Liver (tissue), 3 donors: Measurements from ENCODE around the gene FRMD4A.

Experiments
- CTCF ChIP-seq: fragments of 150-350 bp; IDR thresholded peaks from 2 replicates; pipeline ENCODE4 v1.5.1; 2017; ENCODE audit warnings: improper control_type of control experiment, low read depth, low read length; ENCODE audit not compliant: missing input control
- GABPA ChIP-seq, 2 donors: IDR thresholded peaks in 1 of 2; conservative IDR thresholded peaks in 1 of 2; 2 replicates each; pipeline ENCODE4 v1.6.1; 2016; ENCODE audit warnings: antibody characterized with exemption in 2 of 2, mild to moderate bottlenecking in 1 of 2, moderate library complexity in 1 of 2
- JUND ChIP-seq, 2 donors: IDR thresholded peaks; 2 replicates each; pipeline ENCODE4 v1.6.1; 2016; ENCODE audit warnings: antibody characterized with exemption in 2 of 2
- MAX ChIP-seq: IDR thresholded peaks from 2 replicates; pipeline ENCODE4 v1.6.1; 2016; ENCODE audit warnings: antibody characterized with exemption
- RAD21 ChIP-seq, 2 donors: IDR thresholded peaks; 2 replicates each; pipeline ENCODE4 v1.6.1; 2016; ENCODE audit warnings: antibody characterized with exemption in 2 of 2, mild to moderate bottlenecking in 2 of 2
- TAF1 ChIP-seq: conservative IDR thresholded peaks from 2 replicates; pipeline ENCODE4 v1.6.1; 2016; ENCODE audit warnings: antibody characterized with exemption, mild to moderate bottlenecking
- donor health status: healthy.
- donor health status: healthy.

- no peak for TF ChIP-seq GABPA (IDR thresholded peaks at IDR 0.05 in 1 of 2, conservative IDR thresholded peaks at IDR 0.05 in 1 of 2)
- TF ChIP-seq CTCF, result no peak
- no peak for TF ChIP-seq JUND (IDR thresholded peaks at IDR 0.05)
- TF ChIP-seq MAX, result peak; percentile 39
- TF ChIP-seq TAF1, result no peak
- no peak for TF ChIP-seq RAD21 (IDR thresholded peaks at IDR 0.05)
These were observed 380.2 kb downstream of the FRMD4A start for GRCh38 chr10:13950543-13950939.
